Naive B cell (primary cell): ENCODE results near the gene LRRTM4. TPM values are rescaled to one million over a fixed set of nuclear protein-coding genes. Genes with fewer than 3 reads are reported as not detected.

Experiments used
- ATAC-seq, 2 donors: fragments of 150-1000 bp; cut with Tn5 transposase; 2 replicates each; pipeline ENCODE4 v1.10.0; 2021; ENCODE audit warnings: low read depth in 2 of 2, mild to moderate bottlenecking in 2 of 2, moderate library complexity in 2 of 2
- DNase-seq: peaks from one replicate; pipeline ENCODE4 v3.0.0; 2022
- H3K27ac Mint-ChIP-seq, 6 donors: one replicate each; pipeline ENCODE4 v1.8.0; 2020 to 2022; ENCODE audit warnings: mild to moderate bottlenecking in 6 of 6, mixed read lengths in 6 of 6, moderate library complexity in 5 of 6, inconsistent platforms in 2 of 6
- H3K27me3 Mint-ChIP-seq, 3 donors: one replicate each; pipeline ENCODE4 v1.8.0; 2021 to 2022; ENCODE audit warnings: mixed read lengths in 3 of 3, mild to moderate bottlenecking in 1 of 3
- H3K36me3 Mint-ChIP-seq, 2 donors: one replicate each; pipeline ENCODE4 v1.8.0; 2020 to 2022; ENCODE audit warnings: mixed read lengths in 2 of 2, inconsistent platforms in 1 of 2, mild to moderate bottlenecking in 1 of 2
- H3K4me1 Mint-ChIP-seq, 3 donors: one replicate each; pipeline ENCODE4 v1.8.0; 2020 to 2022; ENCODE audit warnings: mixed read lengths in 3 of 3, inconsistent platforms in 1 of 3, mild to moderate bottlenecking in 1 of 3, moderate library complexity in 1 of 3
- H3K4me3 Mint-ChIP-seq, 8 donors: one replicate each; pipeline ENCODE4 v1.8.0; 2020 to 2022; ENCODE audit warnings: mild to moderate bottlenecking in 8 of 8, mixed read lengths in 8 of 8, moderate library complexity in 8 of 8, inconsistent platforms in 2 of 8
- H3K9me3 Mint-ChIP-seq, 7 donors: one replicate each; pipeline ENCODE4 v1.8.0; 2020 to 2022; ENCODE audit warnings: mixed read lengths in 7 of 7, mild to moderate bottlenecking in 5 of 7, inconsistent platforms in 2 of 7, moderate library complexity in 1 of 7
- polyA plus RNA-seq, 6 donors: library from polyadenylated mRNA; unstranded; fragments of 300-500 nt; fragmentation: Illumina TruSeq; gene quantifications; one replicate each; pipeline ENCODE4 v1.2.3, GENCODE V29; 2021; ENCODE audit warnings: low read depth in 6 of 6

LRRTM4 gene
- not detected for polyA plus RNA-seq

- no peaks in the 10 kb centered on the region for H3K36me3 Mint-ChIP-seq
- H3K9me3 Mint-ChIP-seq = peaks cover 0 to 9% (median 0%) of the 10 kb centered on the region in 7 donors
- no peak for DNase-seq
- H3K4me3 Mint-ChIP-seq = no peak within 1 kb of the TSS
- no peaks in the 10 kb centered on the region for H3K27me3 Mint-ChIP-seq
- no peak within 1 kb of the TSS for H3K27ac Mint-ChIP-seq
- H3K4me1 Mint-ChIP-seq = no peaks in the 10 kb centered on the region
- no peak for ATAC-seq
These were observed at the start of gene LRRTM4 for GRCh38 chr2:77521931-77522470. Gene LRRTM4 (minus strand): TSS chr2:77522376.

GRCh38 chr2:77571545-77571944 is 49.4 kb upstream of the LRRTM4 start:
- H3K36me3 Mint-ChIP-seq = no peaks in the 10 kb centered on the region
- no peaks in the 10 kb centered on the region for H3K27me3 Mint-ChIP-seq
- no peaks in the 10 kb centered on the region for H3K4me1 Mint-ChIP-seq
- H3K27ac Mint-ChIP-seq = no peak overlapping the region
- H3K4me3 Mint-ChIP-seq = no peak overlapping the region
- H3K9me3 Mint-ChIP-seq = peaks cover 0 to 5% (median 0%) of the 10 kb centered on the region in 7 donors
- ATAC-seq (no peak), DNase-seq (no peak)

GRCh38 chr2:77567723-77568122 is 45.5 kb upstream of the LRRTM4 start:
- H3K36me3 Mint-ChIP-seq = no peaks in the 10 kb centered on the region
- no peaks in the 10 kb centered on the region for H3K27me3 Mint-ChIP-seq
- ATAC-seq = no peak
- no peak for DNase-seq
- H3K9me3 Mint-ChIP-seq = peaks cover 0 to 6% (median 3%) of the 10 kb centered on the region in 7 donors
- H3K4me1 Mint-ChIP-seq = no peaks in the 10 kb centered on the region
- H3K27ac Mint-ChIP-seq = no peak overlapping the region
- no peak overlapping the region for H3K4me3 Mint-ChIP-seq

- Mint-ChIP-seq H3K27me3 (no peaks in the 10 kb centered on the region), H3K27ac (no peak overlapping the region), H3K4me3 (no peak overlapping the region), H3K9me3 (peaks cover 0 to 6% (median 3%) of the 10 kb centered on the region in 7 donors), H3K4me1 (no peaks in the 10 kb centered on the region), H3K36me3 (no peaks in the 10 kb centered on the region)
- ATAC-seq (no peak), DNase-seq (no peak)
These were observed 44.4 kb upstream of the LRRTM4 start for GRCh38 chr2:77566582-77566981.

- Mint-ChIP-seq H3K9me3 (peaks cover 0 to 6% (median 3%) of the 10 kb centered on the region in 7 donors), H3K27ac (no peak overlapping the region), H3K27me3 (no peaks in the 10 kb centered on the region), H3K4me1 (no peaks in the 10 kb centered on the region), H3K36me3 (no peaks in the 10 kb centered on the region), H3K4me3 (no peak overlapping the region)
- no peak for DNase-seq
- ATAC-seq = no peak
These were observed 44.0 kb upstream of the LRRTM4 start for GRCh38 chr2:77566131-77566530.

- no peaks in the 10 kb centered on the region for H3K27me3 Mint-ChIP-seq
- no peak overlapping the region for H3K4me3 Mint-ChIP-seq
- H3K4me1 Mint-ChIP-seq = no peaks in the 10 kb centered on the region
- H3K9me3 Mint-ChIP-seq = peaks cover 2 to 11% (median 6%) of the 10 kb centered on the region in 7 donors
- no peaks in the 10 kb centered on the region for H3K36me3 Mint-ChIP-seq
- H3K27ac Mint-ChIP-seq = no peak overlapping the region
- ATAC-seq (no peak), DNase-seq (no peak)
These were observed 30.8 kb upstream of the LRRTM4 start for GRCh38 chr2:77552956-77553355.

GRCh38 chr2:77538031-77538430 is 15.9 kb upstream of the LRRTM4 start:
- no peaks in the 10 kb centered on the region for H3K4me1 Mint-ChIP-seq
- no peak for ATAC-seq
- H3K4me3 Mint-ChIP-seq = no peak overlapping the region
- H3K27me3 Mint-ChIP-seq = no peaks in the 10 kb centered on the region
- H3K27ac Mint-ChIP-seq = no peak overlapping the region
- no peak for DNase-seq
- H3K36me3 Mint-ChIP-seq = peaks cover 0 to 8% of the 10 kb centered on the region in 2 donors
- peaks cover 2 to 32% (median 11%) of the 10 kb centered on the region in 7 donors for H3K9me3 Mint-ChIP-seq

GRCh38 chr2:77522888-77523287 is 712 bp upstream of the LRRTM4 start:
- Mint-ChIP-seq H3K36me3 (no peaks in the 10 kb centered on the region), H3K4me3 (no peak overlapping the region), H3K9me3 (peaks cover 0 to 9% (median 0%) of the 10 kb centered on the region in 7 donors), H3K27ac (no peak overlapping the region), H3K27me3 (no peaks in the 10 kb centered on the region), H3K4me1 (no peaks in the 10 kb centered on the region)
- ATAC-seq = no peak
- no peak for DNase-seq

- DNase-seq = no peak
- ATAC-seq = no peak
- H3K27me3 Mint-ChIP-seq = no peaks in the 10 kb centered on the region
- no peak overlapping the region for H3K27ac Mint-ChIP-seq
- no peaks in the 10 kb centered on the region for H3K4me1 Mint-ChIP-seq
- no peaks in the 10 kb centered on the region for H3K36me3 Mint-ChIP-seq
- peaks cover 0 to 9% (median 0%) of the 10 kb centered on the region in 7 donors for H3K9me3 Mint-ChIP-seq
- no peak overlapping the region for H3K4me3 Mint-ChIP-seq
These were observed 656 bp downstream of the LRRTM4 start for GRCh38 chr2:77521548-77521891.

GRCh38 chr2:77520641-77521547 is 1.3 kb downstream of the LRRTM4 start:
- H3K27me3 Mint-ChIP-seq = no peaks in the 10 kb centered on the region
- no peak overlapping the region for H3K27ac Mint-ChIP-seq
- DNase-seq = no peak
- H3K4me3 Mint-ChIP-seq = no peak overlapping the region
- no peaks in the 10 kb centered on the region for H3K36me3 Mint-ChIP-seq
- peaks cover 0 to 9% (median 0%) of the 10 kb centered on the region in 7 donors for H3K9me3 Mint-ChIP-seq
- no peak for ATAC-seq
- H3K4me1 Mint-ChIP-seq = no peaks in the 10 kb centered on the region

- no peaks in the 10 kb centered on the region for H3K27me3 Mint-ChIP-seq
- DNase-seq (no peak), ATAC-seq (no peak)
- no peak overlapping the region for H3K4me3 Mint-ChIP-seq
- H3K36me3 Mint-ChIP-seq = no peaks in the 10 kb centered on the region
- no peak overlapping the region for H3K27ac Mint-ChIP-seq
- peaks cover 0 to 9% (median 0%) of the 10 kb centered on the region in 7 donors for H3K9me3 Mint-ChIP-seq
- no peaks in the 10 kb centered on the region for H3K4me1 Mint-ChIP-seq
These were observed 2.2 kb downstream of the LRRTM4 start for GRCh38 chr2:77519888-77520506.

GRCh38 chr2:77519164-77519887 is 2.9 kb downstream of the LRRTM4 start:
- DNase-seq (no peak), ATAC-seq (no peak)
- H3K36me3 Mint-ChIP-seq = no peaks in the 10 kb centered on the region
- H3K4me3 Mint-ChIP-seq = no peak overlapping the region
- no peaks in the 10 kb centered on the region for H3K27me3 Mint-ChIP-seq
- H3K9me3 Mint-ChIP-seq = peaks cover 0 to 4% (median 0%) of the 10 kb centered on the region in 7 donors
- no peaks in the 10 kb centered on the region for H3K4me1 Mint-ChIP-seq
- no peak overlapping the region for H3K27ac Mint-ChIP-seq

- H3K36me3 Mint-ChIP-seq = no peaks in the 10 kb centered on the region
- DNase-seq (no peak), ATAC-seq (no peak)
- H3K9me3 Mint-ChIP-seq = peaks cover 0 to 4% (median 0%) of the 10 kb centered on the region in 7 donors
- H3K27me3 Mint-ChIP-seq = no peaks in the 10 kb centered on the region
- H3K27ac Mint-ChIP-seq = no peak overlapping the region
- H3K4me1 Mint-ChIP-seq = no peaks in the 10 kb centered on the region
- no peak overlapping the region for H3K4me3 Mint-ChIP-seq
These were observed 3.9 kb downstream of the LRRTM4 start for GRCh38 chr2:77518311-77518710.
